Amniotic stem cell (primary cell): ENCODE results near the gene CXXC4.

Experiments used
- DNase-seq: peaks from one replicate; lab custom pipeline; 2025; lab: John Stamatoyannopoulos, UW

CXXC4 gene

DNA sequence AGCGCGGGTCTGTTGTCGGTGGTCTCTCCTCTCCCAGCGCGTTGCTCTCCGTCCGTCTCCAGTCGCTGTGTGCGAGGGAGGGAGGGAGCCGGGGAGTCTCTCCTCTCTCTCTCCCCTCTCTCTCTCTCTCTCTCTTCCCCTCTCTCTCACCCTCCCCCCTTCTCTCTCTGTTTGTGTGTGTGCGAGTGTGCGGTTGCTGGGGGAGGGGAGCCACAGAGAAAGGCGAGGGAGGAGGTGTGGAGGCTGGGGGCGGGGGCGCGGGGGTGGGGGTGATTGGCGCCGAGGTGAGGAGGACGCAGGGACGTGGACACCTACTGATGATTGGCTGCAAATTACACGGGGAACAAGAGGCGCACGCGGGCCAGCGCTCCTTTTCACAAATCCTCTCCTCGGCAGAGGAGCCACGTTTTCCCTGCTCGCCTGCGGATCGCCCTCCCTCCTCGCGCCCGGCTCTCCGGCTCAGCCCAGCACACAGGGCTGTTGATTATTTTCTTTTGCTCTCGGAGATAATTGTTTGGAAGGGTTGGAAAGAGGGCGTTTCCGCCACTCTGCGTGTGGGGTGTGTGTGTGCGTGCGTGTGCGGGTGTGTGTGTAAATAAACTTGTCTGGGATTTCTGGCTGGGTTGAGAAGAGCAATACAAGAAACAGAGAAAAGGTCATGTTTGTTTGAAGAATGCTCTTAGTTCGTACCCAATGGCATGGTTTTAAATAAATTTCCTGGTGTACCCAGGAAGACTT is at the start of gene CXXC4:
Gene CXXC4 (minus strand): TSS at position 73 of the 738 bp plus-strand sequence. CDS start 3,092 bp downstream, outside the sequence.
- peak; percentile 2 for DNase-seq

- DNase-seq = no peak
Observed at GRCh38 chr4:104533156-104533555, 38.5 kb upstream of the CXXC4 start.

DNA sequence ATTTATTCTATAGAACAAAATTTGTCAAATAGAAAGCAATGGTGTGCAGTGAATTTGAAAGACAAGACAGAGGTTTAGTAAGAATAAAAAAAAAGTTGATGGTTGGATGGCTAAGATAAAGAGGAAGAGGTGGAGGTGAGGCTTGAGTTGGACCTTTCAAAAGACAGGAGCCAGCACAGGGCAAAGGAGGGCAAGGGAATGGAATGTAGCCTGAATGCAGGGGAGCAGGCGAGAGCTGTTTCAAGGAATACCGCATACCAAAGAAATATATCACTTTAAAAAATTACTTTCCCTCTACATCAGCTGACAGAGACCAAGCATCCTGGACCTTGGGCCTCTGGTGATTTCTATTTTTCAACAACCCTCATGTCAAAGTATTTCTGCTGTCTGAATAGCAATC is 38.0 kb upstream of the CXXC4 start:
- DNase-seq = no peak

- DNase-seq = no peak
Observed at GRCh38 chr4:104531390-104531789, 36.7 kb upstream of the CXXC4 start.

- no peak for DNase-seq
Observed at GRCh38 chr4:104530426-104530825, 35.7 kb upstream of the CXXC4 start.

DNA sequence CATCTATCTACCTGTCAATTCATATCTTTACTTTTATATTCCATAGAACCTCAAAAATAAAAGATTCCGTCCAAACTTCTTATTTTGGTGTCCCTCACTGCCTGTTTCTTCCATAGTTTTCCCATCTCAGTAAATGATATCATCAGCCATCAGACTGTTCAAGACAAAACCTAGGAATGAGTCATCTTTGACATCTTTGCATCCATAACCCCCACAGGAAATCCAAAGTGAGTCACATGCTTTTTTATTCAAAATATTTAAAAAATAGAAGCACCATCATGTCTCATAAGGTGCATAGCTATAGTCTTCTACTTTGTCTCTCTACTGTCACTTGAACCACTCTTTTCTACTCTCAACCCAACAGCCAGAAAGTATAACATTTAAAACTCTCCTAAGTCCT is 29.9 kb upstream of the CXXC4 start:
- no peak for DNase-seq

GRCh38 chr4:104524026-104524425 is 29.3 kb upstream of the CXXC4 start:
- no peak for DNase-seq

DNA sequence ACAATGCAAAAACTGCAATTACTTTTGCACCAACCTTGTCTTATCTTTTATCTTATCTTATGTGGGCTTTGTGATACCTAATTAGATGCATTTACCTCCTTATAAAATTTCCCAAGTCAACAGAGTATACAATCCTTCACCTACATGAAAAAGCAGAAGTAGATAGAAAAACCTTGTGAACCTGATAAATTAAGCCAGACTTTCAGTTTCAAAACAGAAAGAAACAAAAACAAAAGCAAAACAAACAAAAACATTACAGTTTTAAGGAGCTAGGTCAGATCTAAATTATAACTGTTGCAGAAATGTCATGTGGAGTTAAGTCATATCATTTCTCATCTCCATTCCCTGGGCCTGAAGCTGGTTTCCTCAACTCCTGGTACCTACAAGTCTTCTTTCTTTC is 24.9 kb upstream of the CXXC4 start:
- no peak for DNase-seq

GRCh38 chr4:104516884-104517283 is 22.2 kb upstream of the CXXC4 start:
- no peak for DNase-seq

GRCh38 chr4:104508224-104508623 is 13.5 kb upstream of the CXXC4 start:
- DNase-seq = no peak

GRCh38 chr4:104507112-104507511 is 12.4 kb upstream of the CXXC4 start:
- no peak for DNase-seq

GRCh38 chr4:104504536-104504935 is 9.8 kb upstream of the CXXC4 start:
- DNase-seq = no peak

GRCh38 chr4:104502471-104502870 is 7.8 kb upstream of the CXXC4 start:
- DNase-seq = no peak

- no peak for DNase-seq
Observed at GRCh38 chr4:104501290-104501689, 6.6 kb upstream of the CXXC4 start.

DNA sequence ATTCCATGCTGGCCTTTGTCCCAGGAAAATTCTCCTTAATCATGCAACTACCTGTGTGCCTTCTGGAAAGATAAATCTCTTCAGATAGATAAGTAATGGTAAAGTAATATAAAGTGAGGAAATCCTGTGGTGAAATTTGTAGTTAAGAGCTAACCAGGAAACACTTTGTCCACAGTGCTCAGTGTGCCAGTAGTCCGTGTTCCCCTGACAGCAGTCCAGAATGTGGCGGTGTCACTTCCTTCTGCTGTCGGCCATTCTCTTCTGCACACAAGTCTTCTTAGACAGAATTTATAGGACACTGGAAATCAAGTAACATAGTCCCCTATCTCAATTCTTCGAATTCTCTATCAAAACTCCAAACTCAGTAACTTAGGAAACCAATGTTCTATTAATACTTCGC is 5.7 kb upstream of the CXXC4 start:
- no peak for DNase-seq

- DNase-seq = no peak
Observed at GRCh38 chr4:104494185-104494584, 509 bp downstream of the CXXC4 start.

DNA sequence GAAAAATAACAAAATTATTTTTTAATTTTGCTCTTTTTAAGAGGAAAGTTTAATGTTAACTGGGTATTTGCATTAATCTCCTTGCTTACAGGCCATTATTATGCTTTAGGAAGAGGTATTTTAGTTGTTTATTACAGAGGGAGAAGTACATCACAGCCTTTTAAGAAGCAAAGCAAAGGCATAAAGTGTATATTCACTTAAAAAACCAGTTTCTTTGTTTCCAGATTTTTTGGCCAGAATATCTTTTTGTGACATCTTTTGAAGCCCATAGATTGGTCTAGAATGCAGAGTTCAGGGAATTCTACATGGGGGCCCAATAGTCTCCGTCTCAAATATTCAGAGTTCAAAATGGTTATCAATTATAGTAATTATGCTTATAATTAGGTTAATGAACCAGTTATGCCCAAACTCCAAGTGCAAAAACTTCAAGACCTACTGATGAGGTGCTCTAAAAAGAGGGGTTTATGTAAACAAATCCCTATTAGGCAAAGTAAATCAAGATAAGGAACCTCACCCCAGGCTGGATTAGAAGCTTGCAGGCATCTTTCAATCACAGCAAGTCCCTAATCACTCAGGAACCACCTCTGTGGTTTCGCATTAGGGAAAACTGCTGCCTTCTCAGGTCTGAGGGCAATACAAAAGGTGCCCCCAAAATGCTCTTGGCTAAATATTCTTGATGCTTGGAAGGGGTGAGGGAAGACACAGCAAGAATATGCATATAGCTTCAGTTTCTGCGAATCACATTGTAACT is 1.4 kb downstream of the CXXC4 start:
- no peak for DNase-seq

DNA sequence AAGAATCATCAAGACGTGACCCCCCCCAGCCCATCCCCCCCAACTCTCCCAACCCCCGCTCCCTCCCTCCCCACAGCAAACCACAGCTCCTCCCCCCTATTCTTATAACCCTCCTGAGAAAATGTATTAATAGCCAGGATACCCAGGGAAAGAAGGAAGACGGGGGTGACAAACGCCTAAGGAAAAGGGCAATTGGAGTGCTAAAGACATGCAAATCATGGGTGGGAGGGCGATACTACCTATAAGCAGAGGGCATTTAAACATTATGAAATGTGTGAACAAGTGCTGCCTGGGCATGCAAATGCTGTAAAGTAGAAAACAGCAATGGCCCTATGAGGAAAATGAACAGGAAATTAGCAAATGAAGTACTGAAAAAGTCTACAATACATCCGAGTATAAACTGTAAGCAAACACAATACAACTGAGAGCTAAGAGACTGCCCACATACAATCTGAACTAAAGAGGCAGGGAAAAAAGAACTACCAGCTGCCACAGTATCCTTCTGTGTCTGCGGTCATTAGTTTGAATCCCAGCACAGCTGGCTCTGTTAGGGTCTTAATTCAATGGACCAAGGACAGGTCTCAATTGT is 2.4 kb downstream of the CXXC4 start:
- DNase-seq = no peak

DNA sequence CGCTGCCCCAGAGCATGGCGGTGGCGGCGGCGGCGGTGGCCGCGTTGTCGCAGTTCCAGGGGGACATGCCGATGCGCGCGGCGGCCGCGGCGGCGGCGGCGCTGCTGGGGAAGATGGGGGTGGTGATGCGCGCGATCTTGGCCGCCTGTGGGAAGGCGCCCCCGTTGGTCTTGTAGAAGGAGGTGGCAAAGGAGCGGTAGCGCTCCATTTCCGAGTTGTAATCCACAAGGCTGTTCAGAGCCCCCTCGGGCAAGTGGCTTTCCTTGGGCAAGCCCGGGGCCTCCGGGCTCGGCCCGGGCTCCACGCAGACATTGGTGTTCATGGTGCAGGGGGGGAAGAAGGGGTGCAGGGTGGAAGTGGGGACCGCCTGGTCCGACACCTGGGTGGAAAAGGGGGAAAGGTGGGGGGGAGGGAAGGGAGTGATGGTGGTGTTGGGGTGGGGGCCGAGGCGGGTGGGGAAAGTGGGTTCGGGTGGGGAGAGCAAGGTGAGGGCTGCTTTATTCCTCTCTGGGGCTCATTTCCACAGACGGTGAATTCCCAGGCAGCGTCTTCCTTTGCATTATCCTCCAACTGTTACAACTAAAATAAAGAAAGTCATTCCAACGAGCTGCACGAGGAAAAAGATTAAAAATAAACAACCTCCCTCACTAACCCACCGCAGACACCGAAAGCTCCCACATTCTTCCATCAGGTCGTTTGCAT is 3.1 kb downstream of the CXXC4 start:
- no peak for DNase-seq

DNA sequence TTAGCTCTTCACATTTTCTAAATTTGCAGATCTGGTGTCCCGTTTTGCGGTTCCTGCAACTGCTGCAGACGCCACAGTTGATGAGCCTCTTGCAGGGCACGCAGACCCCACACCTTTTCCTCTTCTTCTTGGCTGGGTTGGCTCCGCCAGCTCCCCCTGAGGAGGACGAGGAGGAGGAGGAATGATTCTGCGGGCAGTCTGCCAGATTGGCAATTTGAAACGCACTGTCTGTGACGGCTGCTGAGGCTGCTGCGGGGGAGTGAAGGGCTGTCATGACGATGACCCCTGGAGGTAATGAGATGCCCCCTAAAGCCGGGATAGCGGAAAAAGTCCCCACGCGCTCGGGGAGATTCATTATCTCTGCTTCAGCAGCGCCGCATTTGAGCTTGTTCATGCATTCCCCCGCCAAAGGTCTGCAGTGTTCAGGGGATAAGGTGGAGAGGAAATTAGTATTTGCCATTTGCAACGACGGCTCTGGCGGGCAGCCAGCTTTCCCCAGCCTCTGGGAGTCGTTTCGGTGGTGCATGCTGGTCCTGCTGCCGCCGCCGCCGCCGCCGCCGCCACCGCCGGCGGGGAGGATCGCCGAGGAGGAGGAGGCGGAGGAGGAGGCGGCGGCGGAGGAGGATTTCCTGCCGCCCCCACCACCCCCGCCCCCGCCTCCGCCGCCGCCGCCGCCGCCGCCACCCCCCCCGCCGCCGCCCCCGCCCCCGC is 3.8 kb downstream of the CXXC4 start:
- peak; percentile 0 for DNase-seq

GRCh38 chr4:104490096-104490769 is 4.5 kb downstream of the CXXC4 start:
- DNase-seq = no peak
